Measurements from ENCODE around the gene CXCL3.

The CXCL3 gene

DNA sequence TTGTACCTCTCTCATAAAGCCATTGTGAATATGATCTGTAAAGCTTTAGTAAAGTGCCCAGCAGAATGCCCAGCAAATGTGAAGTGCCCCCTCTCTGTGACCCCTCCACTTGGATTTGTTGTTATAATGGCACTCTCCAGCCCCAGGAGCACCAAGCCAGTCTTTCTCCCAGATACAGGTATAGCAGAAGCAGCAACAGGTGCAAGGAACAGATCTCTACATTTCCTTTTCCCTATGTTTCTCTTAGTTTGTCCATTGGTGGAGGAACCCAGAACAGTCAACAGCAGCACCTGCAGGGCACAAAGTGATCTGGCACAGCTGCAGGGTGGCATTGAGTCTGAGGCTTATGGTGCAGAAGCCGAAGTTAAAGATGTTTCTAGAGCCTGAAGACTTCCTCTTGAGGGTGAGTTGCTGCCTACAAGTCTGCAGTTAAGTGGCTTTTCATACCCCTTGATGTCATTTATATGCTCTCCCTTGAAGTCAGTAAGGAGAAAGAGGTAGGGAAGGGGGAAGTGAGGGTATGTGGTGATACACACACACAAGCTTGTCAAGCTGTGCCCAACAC is 16.1 kb upstream of the CXCL3 start:
- DNase-seq: no peak

DNA sequence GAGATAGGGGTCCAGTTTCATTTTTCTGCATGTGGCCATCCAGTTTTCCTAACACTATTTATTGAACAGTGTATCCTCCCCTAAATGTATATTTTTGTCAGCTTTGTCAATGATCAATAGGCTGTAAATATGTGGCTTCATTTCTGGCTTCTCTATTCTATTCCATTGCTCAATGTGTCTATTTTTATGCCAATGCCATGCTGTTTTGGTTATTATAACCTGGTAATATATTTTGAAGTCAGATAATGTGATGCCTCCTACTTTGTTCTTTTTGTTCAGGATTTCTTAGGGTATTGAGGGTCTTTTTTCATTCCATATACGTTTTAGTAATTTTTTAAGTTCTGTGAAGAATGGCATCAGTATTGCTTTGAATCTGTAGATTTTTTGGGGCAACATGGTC is 8.7 kb upstream of the CXCL3 start:
- DNase-seq: no peak

DNA sequence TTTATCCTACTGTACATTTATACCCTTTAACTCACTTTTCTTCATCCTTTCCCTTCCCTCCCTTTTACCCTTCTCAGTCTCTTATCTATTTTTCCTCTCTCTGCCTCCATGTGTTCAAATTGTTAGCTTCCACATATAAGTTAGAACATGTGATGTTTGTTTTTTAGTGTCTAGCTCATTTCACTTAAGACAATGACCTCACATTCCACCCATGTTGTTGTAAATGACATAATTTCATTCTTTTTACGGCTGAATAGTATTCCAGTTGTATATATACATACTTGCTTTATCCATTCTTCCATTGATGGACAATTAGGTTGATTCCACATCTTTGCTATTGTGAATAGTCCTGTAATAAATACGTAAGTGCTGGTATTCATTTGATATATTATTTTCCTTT is 7.3 kb upstream of the CXCL3 start:
- DNase-seq: no peak

DNA sequence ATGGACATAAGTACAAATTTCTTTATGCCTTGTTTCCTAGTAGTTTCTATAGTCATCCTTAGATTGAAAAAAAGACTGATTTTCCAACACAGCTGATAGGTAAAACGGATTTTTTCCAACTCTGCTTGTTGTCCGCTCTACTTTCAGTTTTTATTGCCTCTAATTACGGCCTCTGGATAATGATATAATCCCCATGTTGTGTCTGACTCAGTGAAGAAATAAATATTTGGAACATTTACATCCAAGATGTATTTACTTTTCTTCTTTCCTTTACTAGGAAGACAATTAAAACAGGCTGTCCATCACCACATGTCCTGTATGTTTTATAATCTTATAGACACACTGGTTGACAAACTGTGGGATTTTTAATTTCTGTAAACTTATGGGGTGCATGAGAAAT is 6.8 kb upstream of the CXCL3 start:
- DNase-seq: no peak

DNA sequence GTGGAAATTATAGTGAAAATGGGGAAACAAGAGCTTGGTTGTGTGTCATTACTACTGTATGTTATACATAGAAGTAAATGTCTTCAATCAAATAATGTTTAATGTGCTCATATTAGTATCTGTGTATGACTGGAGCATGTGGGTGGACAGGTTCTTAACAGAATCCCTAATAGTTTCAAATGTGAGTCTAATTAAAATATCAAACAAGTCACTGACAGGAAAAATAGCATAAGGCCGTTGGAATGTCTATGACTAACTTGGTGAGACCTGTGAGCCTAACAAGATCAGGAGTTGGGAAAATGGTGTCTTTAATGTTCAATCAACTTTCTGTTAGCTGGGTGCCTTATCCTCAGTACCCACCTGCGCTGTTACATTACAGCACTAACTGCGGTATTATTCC is 6.2 kb upstream of the CXCL3 start:
- DNase-seq: no peak

DNA sequence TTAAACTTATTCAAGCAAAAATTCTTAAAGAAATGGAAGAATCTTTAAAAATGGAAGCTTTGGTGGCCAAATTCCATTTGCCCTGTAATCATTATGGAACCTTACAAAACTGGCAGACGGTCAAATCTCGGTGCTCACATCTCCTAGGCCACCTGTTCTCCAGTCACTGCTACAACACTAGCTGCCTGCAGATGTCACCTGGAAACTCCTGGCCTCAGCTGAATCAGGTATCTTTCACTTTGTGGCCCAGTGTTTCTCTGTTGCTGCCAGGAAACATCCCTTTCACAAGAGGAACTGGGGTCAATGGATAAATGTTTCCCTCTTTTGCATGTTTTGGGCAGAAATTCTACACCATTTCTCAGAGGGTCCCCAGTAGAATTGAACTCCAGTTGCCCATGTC is 4.2 kb upstream of the CXCL3 start:
- peak; percentile 5 for DNase-seq

DNA sequence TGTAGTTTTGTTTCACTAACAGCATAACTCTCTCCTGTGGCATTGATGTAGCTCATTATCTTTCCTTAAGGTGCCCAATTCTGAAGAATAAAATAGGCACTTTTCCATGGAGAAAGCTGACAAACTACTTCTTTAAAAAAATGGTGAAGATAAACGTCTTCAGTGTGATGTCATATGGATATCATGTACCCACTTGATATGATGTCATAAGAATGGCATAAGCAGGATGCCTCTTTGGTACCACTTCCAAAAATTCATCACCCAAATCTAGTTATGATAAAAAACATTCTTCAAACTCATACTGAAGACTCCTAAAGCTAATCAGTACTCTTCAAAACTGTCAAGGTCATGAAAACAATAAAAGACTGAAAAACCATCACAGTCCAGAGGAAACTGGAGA is 2.9 kb upstream of the CXCL3 start:
- DNase-seq: no peak

DNA sequence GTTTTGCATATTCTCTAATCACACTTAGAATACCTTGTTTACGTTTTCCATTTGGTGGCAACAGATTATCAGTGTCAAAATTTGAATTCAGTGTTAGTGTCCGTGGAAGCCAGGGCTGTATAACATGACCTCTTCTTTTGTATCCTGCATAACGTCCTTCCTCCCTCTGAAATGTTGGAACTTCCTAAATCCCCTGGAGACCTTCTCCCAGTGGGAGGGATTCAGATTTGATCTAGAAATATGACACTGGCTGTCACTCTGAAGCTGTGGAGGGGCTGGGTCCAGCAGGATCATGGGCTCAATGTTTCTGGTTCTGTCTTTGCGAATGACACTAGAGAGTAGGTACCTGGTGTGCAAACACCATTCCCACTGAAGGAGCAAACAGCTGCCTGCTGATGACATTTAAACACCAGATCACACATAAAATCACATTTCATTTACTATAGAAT is 850 bp upstream of the CXCL3 start:
- no peak for DNase-seq

DNA sequence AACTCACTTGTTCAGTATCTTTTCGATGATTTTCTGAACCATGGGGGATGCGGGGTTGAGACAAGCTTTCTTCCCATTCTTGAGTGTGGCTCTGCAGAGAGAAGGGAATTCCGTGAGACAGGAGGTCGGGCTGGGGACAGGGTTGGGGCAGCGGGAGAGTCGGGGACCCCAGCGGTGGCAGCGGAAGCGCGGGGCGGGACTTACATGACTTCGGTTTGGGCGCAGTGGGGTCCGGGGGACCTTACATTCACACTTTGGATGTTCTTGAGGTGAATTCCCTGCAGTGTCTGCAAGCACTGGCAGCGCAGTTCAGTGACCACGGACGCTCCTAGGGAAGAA is 434 bp downstream of the CXCL3 start:
- no peak for DNase-seq

DNA sequence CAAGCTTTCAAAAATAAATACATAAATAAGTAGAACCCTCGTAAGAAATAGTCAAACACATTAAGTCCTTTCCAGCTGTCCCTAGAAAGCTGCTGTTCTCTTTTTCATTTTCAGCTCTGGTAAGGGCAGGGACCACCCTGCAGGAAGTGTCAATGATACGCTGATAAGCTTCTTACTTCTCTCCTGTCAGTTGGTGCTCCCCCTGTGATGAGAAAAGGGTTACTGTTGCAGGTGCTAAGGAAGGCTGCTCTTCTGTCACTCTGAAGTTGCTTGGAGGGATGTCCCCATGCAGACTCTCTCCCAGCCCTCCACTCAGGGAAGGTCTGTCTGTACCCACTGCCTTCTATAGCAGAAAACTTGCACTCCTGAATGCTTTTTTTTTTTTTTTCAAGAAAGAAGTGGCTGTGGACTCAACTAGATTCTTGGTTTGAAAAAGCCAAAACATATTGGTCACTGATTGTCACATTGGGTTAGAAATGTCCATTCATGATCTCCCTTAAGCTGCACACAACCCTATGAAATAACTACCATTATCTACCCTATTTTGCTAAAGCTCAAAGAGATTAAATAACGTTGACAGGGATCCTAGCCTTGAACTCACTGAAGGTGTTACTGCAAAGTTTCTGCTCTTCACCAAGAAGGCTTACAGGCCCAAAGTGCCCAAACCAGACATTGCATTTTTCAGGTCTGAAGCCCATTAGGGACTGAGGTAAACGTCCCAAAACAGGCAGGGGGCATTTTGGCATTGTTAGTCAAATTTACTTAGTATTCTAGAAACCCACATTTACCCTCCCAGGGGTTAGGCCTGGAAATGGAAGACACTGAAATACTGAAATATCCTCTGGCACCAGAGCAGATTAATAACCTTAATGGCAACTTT is 1.2 kb downstream of the CXCL3 start:
- no peak for DNase-seq

DNA sequence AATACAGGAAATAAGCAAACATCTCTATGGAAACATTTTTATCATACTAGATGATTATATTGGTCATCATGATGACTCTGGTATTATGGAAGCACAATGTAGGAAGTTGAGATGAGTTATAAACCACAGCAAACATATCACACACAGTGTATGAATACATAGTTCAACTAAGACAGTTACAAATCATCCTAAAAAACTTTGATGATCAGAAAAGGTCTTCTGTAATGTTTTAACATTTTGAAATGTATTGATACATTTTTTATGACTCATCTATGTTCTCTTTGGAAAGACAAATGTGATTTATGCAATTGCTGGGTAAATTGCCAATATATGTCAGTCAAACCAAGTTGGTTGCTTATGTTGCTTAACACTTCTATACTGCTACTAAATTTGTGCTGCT is 4.8 kb downstream of the CXCL3 start:
- DNase-seq: no peak

DNA sequence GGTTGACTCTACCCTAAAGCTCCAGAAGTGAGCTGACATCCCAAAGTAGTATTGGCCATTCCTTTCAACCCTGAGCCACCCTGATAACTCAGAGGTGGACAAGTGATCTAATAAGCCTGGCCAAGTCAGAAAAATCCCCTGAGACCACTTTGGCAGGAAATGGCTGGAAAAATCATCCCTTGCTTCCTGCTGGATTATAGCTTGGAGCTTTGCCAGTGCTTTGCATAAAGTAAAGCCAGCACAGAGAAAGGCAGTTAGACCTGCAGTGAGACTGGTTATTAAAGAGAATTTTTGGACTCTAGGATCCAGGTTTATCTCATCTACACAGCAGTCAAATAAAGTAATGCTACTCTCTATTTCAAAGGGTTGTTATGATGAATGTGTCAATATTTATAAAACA is 6.4 kb downstream of the CXCL3 start:
- DNase-seq: no peak

DNA sequence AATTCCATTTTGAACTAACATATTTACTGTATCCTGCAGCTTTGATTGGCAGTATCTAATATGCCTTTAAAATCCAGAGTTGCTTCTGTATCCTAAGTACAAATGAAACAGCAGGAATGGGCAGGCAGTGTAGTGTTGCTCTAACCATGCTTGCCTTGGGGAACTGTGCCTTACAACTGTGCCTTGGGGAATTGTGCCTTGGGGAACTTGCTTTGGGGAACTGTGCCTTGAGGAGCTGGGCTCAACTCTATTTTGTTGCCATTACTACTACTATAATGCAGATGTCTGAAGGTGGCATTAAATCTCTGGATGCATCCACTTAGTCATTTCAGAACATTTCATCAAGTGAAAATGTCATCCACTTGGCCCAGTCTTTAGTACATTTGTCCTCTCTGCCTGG is 6.9 kb downstream of the CXCL3 start:
- DNase-seq: no peak

DNA sequence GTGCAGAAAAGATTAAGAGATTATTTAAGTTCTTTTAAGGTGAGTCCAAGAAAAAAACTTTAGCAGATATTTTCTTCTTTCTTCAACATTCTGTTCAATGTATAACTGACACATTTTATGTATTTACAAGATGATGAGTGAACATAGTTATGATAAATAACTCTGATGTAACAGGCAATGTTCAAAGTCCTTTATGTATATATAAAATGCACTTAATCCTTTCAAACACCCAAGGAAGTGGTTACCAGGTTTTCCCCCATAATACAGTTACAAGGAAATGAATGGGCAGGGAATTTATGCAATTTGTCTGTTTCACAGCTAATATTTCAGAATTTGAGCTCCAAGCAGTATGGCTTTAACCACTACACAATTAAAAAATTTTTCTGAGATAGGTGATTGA is 8.2 kb downstream of the CXCL3 start:
- DNase-seq: no peak

DNA sequence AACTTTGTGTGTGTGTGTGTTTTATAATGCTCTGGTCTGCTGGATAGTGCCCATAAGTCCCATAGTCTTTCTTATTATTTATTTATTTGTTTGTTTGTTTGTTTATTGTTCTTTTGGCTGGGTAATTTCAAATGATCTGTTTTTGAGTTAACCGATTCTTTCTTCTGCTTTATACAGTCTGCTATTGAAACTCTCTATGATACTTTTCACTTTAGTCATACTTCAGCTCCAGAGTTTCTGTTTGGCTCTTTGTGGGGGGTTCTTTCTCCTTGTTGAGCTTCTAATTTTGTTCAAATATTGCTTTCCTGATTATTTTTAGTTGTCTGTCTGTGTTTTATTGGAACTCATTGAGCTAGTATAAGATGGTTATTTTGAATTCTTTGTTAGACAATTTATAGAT is 10.0 kb downstream of the CXCL3 start:
- DNase-seq: no peak

DNA sequence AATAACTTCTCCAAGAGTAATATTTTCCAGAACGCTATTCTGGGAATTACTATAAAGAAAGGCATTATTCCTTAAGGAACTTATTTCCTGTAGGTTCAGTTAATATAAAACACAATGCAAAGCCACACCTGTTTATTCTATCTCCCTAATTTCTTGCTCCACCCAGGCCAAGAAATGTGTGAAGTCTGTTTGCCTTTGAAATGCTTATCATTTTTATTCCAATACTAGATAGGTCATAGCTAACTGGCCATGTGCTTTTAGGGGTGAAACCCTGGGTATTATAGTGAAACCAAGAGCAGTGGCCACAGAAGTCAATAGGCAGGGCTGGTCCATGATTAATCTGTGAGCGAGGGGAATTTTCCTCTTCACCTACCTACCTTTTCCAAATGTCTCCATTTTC is 14.8 kb downstream of the CXCL3 start:
- DNase-seq: no peak

DNA sequence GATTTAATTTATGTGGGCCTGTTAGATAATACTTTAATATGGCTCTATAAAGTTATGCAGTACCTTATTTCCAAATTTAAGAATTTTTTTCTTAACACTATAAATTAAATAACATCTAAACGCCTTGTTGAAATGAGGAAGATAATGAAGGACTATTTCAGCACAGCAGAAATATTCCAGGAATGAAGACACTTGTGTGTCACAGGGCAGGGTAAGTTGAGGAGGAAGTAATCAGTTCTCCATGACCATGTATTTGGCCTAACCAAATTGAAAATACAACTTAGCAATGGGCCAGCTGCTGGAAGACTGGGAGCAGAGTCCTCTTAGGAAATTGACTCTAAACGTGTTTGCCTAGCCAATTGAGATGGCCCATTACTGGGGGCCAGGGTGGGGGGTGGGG is 16.9 kb downstream of the CXCL3 start:
- no peak for DNase-seq

DNA sequence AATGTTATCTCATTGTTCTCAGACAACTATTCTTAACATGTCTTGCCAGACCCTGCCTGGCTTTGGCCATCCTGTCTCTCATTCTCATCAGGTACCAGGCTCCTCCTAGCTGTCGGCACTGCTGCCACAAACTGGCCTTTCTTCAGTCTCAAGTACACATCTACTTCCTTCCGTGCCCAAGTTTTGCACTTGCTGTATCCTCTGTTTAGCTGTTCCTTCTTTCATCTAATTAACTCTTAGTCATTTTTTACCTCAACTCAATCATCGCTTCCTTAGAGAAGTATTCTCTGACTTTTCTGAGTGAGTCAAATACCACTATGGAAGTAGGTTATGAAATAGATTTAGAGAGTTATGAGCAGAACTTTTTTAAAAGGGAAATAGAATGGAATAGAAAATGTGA is 19.7 kb downstream of the CXCL3 start:
- DNase-seq: no peak

DNA sequence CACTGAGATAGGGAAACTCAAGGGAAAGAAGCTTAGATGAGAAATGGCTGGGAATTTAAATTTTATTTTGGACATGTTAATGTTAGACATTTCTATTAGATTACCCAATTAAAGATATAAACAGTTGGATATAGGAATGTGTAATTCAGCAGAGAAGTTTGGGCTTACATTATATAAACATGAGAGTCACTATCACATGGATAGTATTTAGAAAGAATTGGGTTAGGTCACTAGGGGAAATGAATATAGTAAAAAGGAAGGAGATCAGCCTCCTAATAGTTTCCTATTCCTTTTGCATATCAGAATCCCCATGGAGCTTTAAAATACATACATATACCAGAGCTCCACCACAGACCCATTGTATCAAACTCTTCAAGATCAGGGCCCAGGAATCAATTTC is 20.4 kb downstream of the CXCL3 start:
- DNase-seq: no peak

DNA sequence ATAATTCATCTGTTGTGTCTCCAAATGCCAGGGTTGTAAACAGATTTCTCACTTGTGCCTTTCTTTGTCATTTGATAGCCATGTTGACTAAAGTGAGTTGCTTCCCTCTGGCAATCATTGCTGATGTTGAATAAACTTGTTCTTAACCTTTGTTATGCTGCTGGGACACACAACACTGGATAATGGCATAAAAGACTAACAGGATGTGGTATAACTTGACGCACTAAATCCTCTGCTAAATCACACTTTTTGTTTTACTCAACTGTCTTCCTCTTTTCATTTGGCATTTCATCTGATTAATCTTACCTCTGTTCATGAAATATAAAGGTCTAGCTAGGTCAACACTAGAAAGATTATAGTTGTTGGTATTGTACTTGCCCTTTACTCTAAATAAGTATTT is 22.4 kb downstream of the CXCL3 start:
- DNase-seq: no peak

DNA sequence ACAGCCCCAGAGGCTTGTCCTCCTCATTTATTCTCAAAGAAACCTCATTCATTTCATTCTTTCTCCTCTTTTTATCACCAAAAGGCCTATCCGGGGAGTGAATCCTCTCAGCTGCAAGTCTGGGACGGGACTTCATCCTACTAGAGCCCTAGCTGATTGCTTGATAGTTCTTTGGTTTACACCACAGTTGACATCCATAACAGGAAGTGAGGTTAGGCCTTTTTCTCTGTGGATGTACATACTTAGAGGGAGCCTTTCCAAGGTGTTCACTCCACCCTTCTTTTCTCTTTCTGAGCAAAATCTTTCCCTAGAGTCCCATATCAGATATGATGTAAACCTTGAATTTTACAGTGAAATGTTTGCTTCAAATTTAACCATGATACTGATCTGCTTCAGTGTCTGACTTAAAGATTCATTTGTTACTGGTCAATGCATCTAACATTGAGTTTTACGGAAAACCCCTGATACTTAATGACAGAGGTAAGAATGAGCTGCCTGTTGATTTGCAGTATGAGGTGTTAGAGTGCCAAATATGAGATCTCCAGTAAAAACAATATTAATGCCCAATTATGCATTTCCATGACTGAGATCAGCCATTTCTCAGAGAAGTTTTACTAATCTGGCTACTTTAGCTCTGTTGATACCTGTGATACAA is 23.2 kb downstream of the CXCL3 start:
- no peak for DNase-seq

DNA sequence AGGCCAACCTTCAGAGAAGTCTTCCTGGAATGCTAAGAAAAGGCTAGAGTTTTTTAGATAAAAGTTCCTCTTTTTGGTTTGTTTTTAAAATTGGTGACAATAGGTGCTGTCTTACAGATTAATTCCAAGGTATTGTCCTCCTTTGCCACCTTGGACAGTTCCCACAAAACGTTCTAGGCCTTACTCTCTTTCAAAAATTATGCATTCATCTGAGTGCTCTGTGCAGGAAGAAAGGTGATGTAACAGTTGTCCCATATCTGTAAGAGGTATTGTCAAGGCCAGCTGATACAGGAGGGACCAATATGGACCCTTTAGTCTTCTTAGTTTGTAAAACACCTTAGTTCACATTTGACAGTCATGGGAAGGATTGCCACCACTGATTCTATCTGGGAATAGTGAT is 24.2 kb downstream of the CXCL3 start:
- DNase-seq: no peak

DNA sequence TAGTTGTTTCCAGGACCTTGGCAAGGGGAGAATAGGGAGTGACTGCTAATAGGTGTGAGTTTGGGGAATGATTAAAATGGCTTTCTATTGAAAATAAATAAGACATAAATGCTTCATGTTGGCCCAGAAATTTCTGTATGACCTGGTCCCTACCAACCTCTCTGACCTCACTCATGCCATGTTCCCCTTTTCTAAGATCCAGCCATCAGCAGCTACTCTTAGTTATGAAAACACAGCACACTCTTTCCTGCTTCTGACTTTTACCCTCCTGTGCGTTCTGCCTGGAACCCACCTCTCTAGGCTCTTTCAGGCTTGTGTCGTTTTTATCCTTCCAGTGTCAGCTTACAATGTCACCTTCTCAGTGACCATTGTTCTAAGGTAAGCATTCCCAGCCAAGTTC is 25.2 kb downstream of the CXCL3 start:
- no peak for DNase-seq

DNA sequence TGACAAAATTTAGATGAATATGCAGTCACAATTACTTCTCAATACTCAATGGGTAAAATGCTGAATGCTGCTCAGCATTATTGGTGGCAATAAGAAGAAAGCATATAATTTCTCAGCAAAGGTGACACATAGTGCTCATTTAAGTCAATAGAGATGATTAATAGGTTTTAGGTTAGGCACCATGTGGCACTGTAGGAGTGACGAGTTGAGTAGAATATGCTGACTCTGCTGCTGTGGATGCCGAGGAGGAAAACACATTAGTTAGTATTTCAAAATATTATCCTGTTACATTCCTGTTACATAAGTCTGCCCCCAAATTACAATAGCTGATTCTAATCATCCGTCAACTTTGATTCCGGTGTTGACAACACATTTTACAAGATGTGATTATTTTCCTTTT is 26.4 kb downstream of the CXCL3 start:
- no peak for DNase-seq

DNA sequence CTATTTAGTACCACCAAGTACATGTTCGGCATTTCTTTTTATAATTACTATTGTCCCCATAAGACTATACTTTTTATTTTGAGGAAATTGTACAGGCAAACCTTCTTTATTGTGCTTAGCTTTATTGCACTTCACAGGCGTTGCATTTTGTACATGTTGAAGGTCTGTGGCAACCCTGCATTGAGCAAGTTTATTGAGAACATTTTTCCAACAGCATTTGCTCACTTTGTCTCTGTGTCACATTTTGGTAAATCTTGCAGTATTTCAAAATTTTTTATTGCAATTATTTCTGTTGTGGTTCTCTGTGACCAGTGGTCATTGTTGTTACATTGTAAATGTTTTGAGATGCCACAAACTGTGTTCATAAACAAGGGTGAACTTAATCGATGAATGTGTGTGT is 29.2 kb downstream of the CXCL3 start:
- DNase-seq: no peak
